Endothelial cell of umbilical vein (primary cell): ENCODE results near the gene CTIF.

Experiments
- EZH2 ChIP-seq: IDR thresholded peaks from 2 replicates; pipeline ENCODE4 v1.6.1; 2012; ENCODE audit warnings: borderline replicate concordance, low read depth, mild to moderate bottlenecking, moderate library complexity, low read length, inconsistent platforms; ENCODE audit not compliant: severe bottlenecking
- FOS ChIP-seq: IDR thresholded peaks from 2 replicates; pipeline ENCODE4 v1.6.1; 2011; ENCODE audit warnings: mild to moderate bottlenecking, low read length, moderate library complexity, borderline replicate concordance; ENCODE audit not compliant: insufficient read depth
- JUN ChIP-seq: IDR thresholded peaks from 2 replicates; pipeline ENCODE4 v1.6.1; 2011; ENCODE audit warnings: borderline replicate concordance, low read depth; ENCODE audit not compliant: insufficient read length, insufficient read depth
- POLR2A ChIP-seq: IDR thresholded peaks from 2 replicates; pipeline ENCODE4 v1.6.1; 2012; ENCODE audit warnings: low read depth, mild to moderate bottlenecking, control low read depth, low read length
- POLR2AphosphoS5 ChIP-seq: IDR thresholded peaks from 2 replicates; pipeline ENCODE4 v1.6.1; 2012; ENCODE audit warnings: low read depth, mild to moderate bottlenecking, control low read depth, low read length, moderate library complexity; ENCODE audit not compliant: insufficient read depth
- TF ChIP-seq, protein P1 (sequence below), 2 donors: IDR thresholded peaks; 1 replicate in 1 of 2; 2 replicates in 1 of 2; pipeline ENCODE4 v1.5.1; 2011; ENCODE audit warnings: low read length in 2 of 2, mild to moderate bottlenecking in 2 of 2, moderate library complexity in 2 of 2, control low read depth in 1 of 2, inconsistent platforms in 1 of 2, low read depth in 1 of 2; ENCODE audit not compliant: insufficient read depth in 1 of 2; ENCODE audit errors: extremely low read depth in 1 of 2
- TF ChIP-seq, protein P2 (sequence below): IDR thresholded peaks from 2 replicates; pipeline ENCODE4 v1.6.1; 2011; ENCODE audit not compliant: insufficient read depth, insufficient read length

DNA sequence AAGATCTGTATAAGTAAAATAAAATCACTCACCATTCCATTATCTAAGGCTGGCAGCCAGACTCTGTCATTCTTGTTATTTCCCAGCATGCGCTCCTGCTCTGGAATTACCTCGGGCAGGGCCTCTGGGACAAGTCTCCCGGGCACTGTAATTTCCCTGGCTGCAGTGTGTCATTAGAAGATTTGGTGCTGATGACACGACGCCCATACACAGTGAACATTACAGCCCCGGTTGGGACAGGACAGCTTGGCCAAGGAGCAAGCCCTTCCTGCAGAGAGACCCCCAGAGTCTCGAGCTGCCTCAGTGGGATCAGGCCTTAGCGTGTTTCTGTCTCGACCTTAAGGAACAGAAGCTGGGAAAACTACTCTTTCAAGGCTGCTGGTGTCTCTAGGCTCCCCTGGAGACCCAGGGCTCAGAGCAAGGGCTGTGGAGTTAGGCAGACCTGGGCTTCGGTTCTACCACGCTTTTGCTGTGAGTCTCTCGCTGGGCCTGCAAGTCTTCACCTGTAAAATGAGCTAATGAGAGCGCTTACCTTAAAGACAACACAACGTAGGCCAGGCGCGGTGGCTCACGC, 372.2 kb downstream of the CTIF start:
- TF ChIP-seq, protein P1, sequence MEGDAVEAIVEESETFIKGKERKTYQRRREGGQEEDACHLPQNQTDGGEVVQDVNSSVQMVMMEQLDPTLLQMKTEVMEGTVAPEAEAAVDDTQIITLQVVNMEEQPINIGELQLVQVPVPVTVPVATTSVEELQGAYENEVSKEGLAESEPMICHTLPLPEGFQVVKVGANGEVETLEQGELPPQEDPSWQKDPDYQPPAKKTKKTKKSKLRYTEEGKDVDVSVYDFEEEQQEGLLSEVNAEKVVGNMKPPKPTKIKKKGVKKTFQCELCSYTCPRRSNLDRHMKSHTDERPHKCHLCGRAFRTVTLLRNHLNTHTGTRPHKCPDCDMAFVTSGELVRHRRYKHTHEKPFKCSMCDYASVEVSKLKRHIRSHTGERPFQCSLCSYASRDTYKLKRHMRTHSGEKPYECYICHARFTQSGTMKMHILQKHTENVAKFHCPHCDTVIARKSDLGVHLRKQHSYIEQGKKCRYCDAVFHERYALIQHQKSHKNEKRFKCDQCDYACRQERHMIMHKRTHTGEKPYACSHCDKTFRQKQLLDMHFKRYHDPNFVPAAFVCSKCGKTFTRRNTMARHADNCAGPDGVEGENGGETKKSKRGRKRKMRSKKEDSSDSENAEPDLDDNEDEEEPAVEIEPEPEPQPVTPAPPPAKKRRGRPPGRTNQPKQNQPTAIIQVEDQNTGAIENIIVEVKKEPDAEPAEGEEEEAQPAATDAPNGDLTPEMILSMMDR (IDR thresholded peaks at IDR 0.05; ENCODE audit: extremely low read depth in 1 of 2, insufficient read depth in 1 of 2, low read depth in 1 of 2, low read length in 2 of 2): no peak
- no peak for TF ChIP-seq EZH2
- TF ChIP-seq JUN: no peak
- no peak for TF ChIP-seq POLR2A
- no peak for TF ChIP-seq FOS
- no peak for TF ChIP-seq POLR2AphosphoS5
- TF ChIP-seq, protein P2, sequence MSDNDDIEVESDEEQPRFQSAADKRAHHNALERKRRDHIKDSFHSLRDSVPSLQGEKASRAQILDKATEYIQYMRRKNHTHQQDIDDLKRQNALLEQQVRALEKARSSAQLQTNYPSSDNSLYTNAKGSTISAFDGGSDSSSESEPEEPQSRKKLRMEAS: no peak
